Loucy (cell line): Measurements from ENCODE around the gene SPATA25.
A peak's percentile ranks its signal among the peaks of the same experiment; 100 is the strongest.

Experiments
- H2AFZ ChIP-seq: fragments of 200-600 bp; sonication (generic); 2 replicates; pipeline ENCODE4 v1.6.0; 2016; ENCODE audit warnings: antibody characterized with exemption, mild to moderate bottlenecking, low read length, moderate library complexity
- H3F3A ChIP-seq: fragments of 200-600 bp; 2 replicates; pipeline ENCODE4 v1.6.0; 2016; ENCODE audit warnings: antibody characterized with exemption, low read depth, mild to moderate bottlenecking
- H3K27me3 ChIP-seq: fragments of 200-600 bp; sonication (generic); 2 replicates; pipeline ENCODE4 v1.6.1; 2014; ENCODE audit warnings: low read length, mild to moderate bottlenecking; ENCODE audit not compliant: insufficient read depth, poor library complexity, severe bottlenecking
- H3K36me3 ChIP-seq: fragments of 200-600 bp; sonication (generic); 2 replicates; pipeline ENCODE4 v1.6.1; 2016; ENCODE audit warnings: low read length; ENCODE audit not compliant: insufficient read depth
- H3K4me1 ChIP-seq: fragments of 200-600 bp; sonication (generic); 2 replicates; pipeline ENCODE4 v1.5.1; 2014; ENCODE audit warnings: low read length, mild to moderate bottlenecking; ENCODE audit not compliant: insufficient read depth, poor library complexity, severe bottlenecking
- H3K4me2 ChIP-seq: fragments of 200-600 bp; sonication (generic); 2 replicates; pipeline ENCODE4 v1.6.0; 2014; ENCODE audit warnings: antibody characterized with exemption, low read length, low read depth, mild to moderate bottlenecking; ENCODE audit not compliant: poor library complexity, severe bottlenecking
- H3K4me3 ChIP-seq: fragments of 200-600 bp; sonication (generic); 2 replicates; pipeline ENCODE4 v1.5.1; 2014; ENCODE audit warnings: low read length, mild to moderate bottlenecking, mixed read lengths; ENCODE audit not compliant: poor library complexity, severe bottlenecking
- H3K79me2 ChIP-seq: fragments of 200-600 bp; sonication (generic); 2 replicates; pipeline ENCODE4 v1.6.1; 2014; ENCODE audit warnings: low read length; ENCODE audit not compliant: insufficient read depth
- H3K9ac ChIP-seq: fragments of 200-600 bp; sonication (generic); 2 replicates; pipeline ENCODE4 v1.6.0; 2014; ENCODE audit warnings: mild to moderate bottlenecking, low read depth, low read length, moderate library complexity; ENCODE audit not compliant: poor library complexity, severe bottlenecking
- H3K9me2 ChIP-seq: fragments of 200-600 bp; sonication (generic); replicated peaks from 2 replicates; pipeline ENCODE4 v1.6.1; 2016; ENCODE audit warnings: low read depth, low read length, mixed read lengths
- H3K9me3 ChIP-seq: fragments of 200-600 bp; sonication (generic); 2 replicates; pipeline ENCODE4 v1.6.1; 2014; ENCODE audit warnings: mild to moderate bottlenecking, antibody characterized with exemption, low read length, low read depth; ENCODE audit not compliant: insufficient read depth
- H4K20me1 ChIP-seq: fragments of 200-600 bp; sonication (generic); 2 replicates; pipeline ENCODE4 v1.6.0; 2014; ENCODE audit warnings: antibody characterized with exemption, low read length, mild to moderate bottlenecking; ENCODE audit not compliant: insufficient read depth, poor library complexity, severe bottlenecking
- CTCF ChIP-seq: fragments of 200-600 bp; sonication (generic); conservative IDR thresholded peaks from 2 replicates; pipeline ENCODE4 v1.5.1; 2014; ENCODE audit warnings: mild to moderate bottlenecking, antibody characterized with exemption, low read length
- EZH2phosphoT487 ChIP-seq: fragments of 200-600 bp; IDR thresholded peaks from 2 replicates; pipeline ENCODE4 v1.6.1; 2018; ENCODE audit warnings: antibody characterized with exemption, mild to moderate bottlenecking, moderate library complexity, borderline replicate concordance

SPATA25 gene

GRCh38 chr20:45857882-45858216, 29.6 kb downstream of the SPATA25 start:
- H2AFZ ChIP-seq: peak overlapping the region; percentile 90
- H3K4me1 ChIP-seq: peaks cover 42% of the 10 kb centered on the region
- no peaks in the 10 kb centered on the region for H3K27me3 ChIP-seq
- H3K9ac ChIP-seq: peak overlapping the region; percentile 78
- no peaks in the 10 kb centered on the region for H3K9me3 ChIP-seq
- H3K4me2 ChIP-seq: peak overlapping the region; percentile 91
- TF ChIP-seq EZH2phosphoT487: no peak
- TF ChIP-seq CTCF: no peak
- peaks cover 3% of the 10 kb centered on the region for H4K20me1 ChIP-seq
- no peaks in the 10 kb centered on the region for H3F3A ChIP-seq
- no peaks in the 10 kb centered on the region for H3K36me3 ChIP-seq
- peak overlapping the region; percentile 89 for H3K4me3 ChIP-seq
- H3K9me2 ChIP-seq: no peaks in the 10 kb centered on the region
- peaks cover 38% of the 10 kb centered on the region for H3K79me2 ChIP-seq

- peaks cover 3% of the 10 kb centered on the region for H4K20me1 ChIP-seq
- no peaks in the 10 kb centered on the region for H3K9me2 ChIP-seq
- peaks cover 42% of the 10 kb centered on the region for H3K4me1 ChIP-seq
- H3K79me2 ChIP-seq: peaks cover 38% of the 10 kb centered on the region
- no peaks in the 10 kb centered on the region for H3K27me3 ChIP-seq
- H3K4me3 ChIP-seq: peak within 1 kb of the TSS; percentile 89
- peak within 1 kb of the TSS; percentile 90 for H2AFZ ChIP-seq
- TF ChIP-seq EZH2phosphoT487 (no peak), CTCF (no peak)
- H3F3A ChIP-seq: no peaks in the 10 kb centered on the region
- peak within 1 kb of the TSS; percentile 91 for H3K4me2 ChIP-seq
- H3K9me3 ChIP-seq: no peaks in the 10 kb centered on the region
- H3K36me3 ChIP-seq: no peaks in the 10 kb centered on the region
- H3K9ac ChIP-seq: peak within 1 kb of the TSS; percentile 83
Measured at GRCh38 chr20:45857114-45857881, 30.1 kb downstream of the SPATA25 start, which contains the start of the genes ACOT8 and ZSWIM3. Gene ACOT8, minus strand, starts transcription at chr20:45857392. Its CDS starts 77 bp downstream, at chr20:45857315. Gene ZSWIM3, plus strand, starts transcription at chr20:45857614. Its CDS starts 212 bp downstream, at chr20:45857826.

GRCh38 chr20:45853484-45853883, 33.9 kb downstream of the SPATA25 start:
- Histone ChIP-seq H3K4me3 (no peak overlapping the region), H3K4me2 (peak overlapping the region; percentile 28), H3K79me2 (peaks cover 30% of the 10 kb centered on the region), H3K36me3 (no peaks in the 10 kb centered on the region), H3F3A (no peaks in the 10 kb centered on the region), H3K27me3 (no peaks in the 10 kb centered on the region), H3K9ac (no peak overlapping the region), H3K9me3 (no peaks in the 10 kb centered on the region), H3K4me1 (peaks cover 21% of the 10 kb centered on the region), H3K9me2 (no peaks in the 10 kb centered on the region), H2AFZ (no peak overlapping the region), H4K20me1 (no peaks in the 10 kb centered on the region)
- TF ChIP-seq EZH2phosphoT487 (no peak), CTCF (no peak)
